Activated naive CD8-positive, alpha-beta T cell treated with anti-CD3 and anti-CD28 coated beads for 36 hours (primary cell): Measurements from ENCODE around the gene ANXA9. TPM values are rescaled to one million over a fixed set of nuclear protein-coding genes. Genes with fewer than 3 reads are reported as not detected.

Source experiments
- DNase-seq: peaks from one replicate; pipeline ENCODE4 v3.0.0; 2021
- H3K27ac Mint-ChIP-seq: one replicate; pipeline ENCODE4 v1.8.0; 2022; ENCODE audit warnings: mild to moderate bottlenecking, moderate library complexity, mixed read lengths
- H3K27me3 Mint-ChIP-seq: one replicate; pipeline ENCODE4 v1.8.0; 2022; ENCODE audit warnings: mild to moderate bottlenecking, mixed read lengths
- H3K36me3 Mint-ChIP-seq: one replicate; pipeline ENCODE4 v1.8.0; 2021; ENCODE audit warnings: mild to moderate bottlenecking, mixed read lengths
- H3K4me1 Mint-ChIP-seq: one replicate; pipeline ENCODE4 v1.8.0; 2021; ENCODE audit warnings: mixed read lengths
- H3K4me3 Mint-ChIP-seq: one replicate; pipeline ENCODE4 v1.8.0; 2022; ENCODE audit warnings: mild to moderate bottlenecking, moderate library complexity, mixed read lengths
- H3K9me3 Mint-ChIP-seq: one replicate; pipeline ENCODE4 v1.8.0; 2022; ENCODE audit warnings: mixed read lengths
- total RNA-seq, 2 experiments: library from RNA; stranded (reverse); gene quantifications; one replicate each; pipeline ENCODE4 v1.2.3, GENCODE V29; 2021

The ANXA9 gene
- total RNA-seq, 2 experiments from 2014 or later: not detected

- H3K4me3 Mint-ChIP-seq: no peak within 1 kb of the TSS
- no peaks in the 10 kb centered on the region for H3K27me3 Mint-ChIP-seq
- no peaks in the 10 kb centered on the region for H3K4me1 Mint-ChIP-seq
Observed at GRCh38 chr1:151036356-151036755, 54.3 kb downstream of the ANXA9 start, which contains the start of gene BNIPL. Gene BNIPL (plus strand): TSS chr1:151036586. CDS start chr1:151036726, 140 bp downstream.

GRCh38 chr1:151037032-151037431 lies 54.9 kb downstream of the ANXA9 start:
- H3K27me3 Mint-ChIP-seq: no peaks in the 10 kb centered on the region
- no peak overlapping the region for H3K4me3 Mint-ChIP-seq
- H3K9me3 Mint-ChIP-seq: no peaks in the 10 kb centered on the region
- DNase-seq: no peak
- peaks cover 4% of the 10 kb centered on the region for H3K36me3 Mint-ChIP-seq
- no peaks in the 10 kb centered on the region for H3K4me1 Mint-ChIP-seq
- no peak overlapping the region for H3K27ac Mint-ChIP-seq

More at GRCh38 chr1:151036356-151036755, 54.3 kb downstream of the ANXA9 start, which contains the start of gene BNIPL:
- DNase-seq: no peak
- no peak within 1 kb of the TSS for H3K27ac Mint-ChIP-seq
- no peaks in the 10 kb centered on the region for H3K9me3 Mint-ChIP-seq
- peaks cover 4% of the 10 kb centered on the region for H3K36me3 Mint-ChIP-seq

- no peak overlapping the region for H3K27ac Mint-ChIP-seq
- no peak overlapping the region for H3K4me3 Mint-ChIP-seq
- DNase-seq: no peak
- H3K9me3 Mint-ChIP-seq: no peaks in the 10 kb centered on the region
- peaks cover 6% of the 10 kb centered on the region for H3K4me1 Mint-ChIP-seq
- no peaks in the 10 kb centered on the region for H3K27me3 Mint-ChIP-seq
- H3K36me3 Mint-ChIP-seq: no peaks in the 10 kb centered on the region
Observed at GRCh38 chr1:151039521-151039920, 57.4 kb downstream of the ANXA9 start.

- no peaks in the 10 kb centered on the region for H3K9me3 Mint-ChIP-seq
- H3K27me3 Mint-ChIP-seq: no peaks in the 10 kb centered on the region
- H3K36me3 Mint-ChIP-seq: no peaks in the 10 kb centered on the region
- peaks cover 22% of the 10 kb centered on the region for H3K4me1 Mint-ChIP-seq
- H3K27ac Mint-ChIP-seq: no peak overlapping the region
- H3K4me3 Mint-ChIP-seq: no peak overlapping the region
- DNase-seq: peak; percentile 21
Observed at GRCh38 chr1:151043163-151043562, 61.1 kb downstream of the ANXA9 start.

Other genes starting within 250 kb of the ANXA9 start
- gene CTSS, start 216.5 kb upstream of the ANXA9 start, total RNA-seq: 10 to 100 TPM; 38.5 to 38.9 TPM
- 1 to 10 TPM; 2.4 to 2.6 TPM for gene CTSK, start 174.0 kb upstream of the ANXA9 start, total RNA-seq
- gene ARNT, start 105.7 kb upstream of the ANXA9 start, total RNA-seq: 10 to 100 TPM; 38.5 to 39.2 TPM
- not detected for gene CTXND2, start 95.2 kb upstream of the ANXA9 start, total RNA-seq
- 10 to 100 TPM; 40.4 to 51.1 TPM for gene SETDB1, start 55.9 kb upstream of the ANXA9 start, total RNA-seq
- 100 to 1,000 TPM; 160 to 166 TPM for gene CERS2, start 7.5 kb upstream of the ANXA9 start, total RNA-seq
- 10 to 100 TPM in 1 of 2 experiments, 1 to 10 TPM in 1; 9.4 to 11.6 TPM for gene MINDY1, start 24.6 kb downstream of the ANXA9 start, total RNA-seq
- gene PRUNE1, start 26.2 kb downstream of the ANXA9 start, total RNA-seq: 10 to 100 TPM; 13.0 to 14.4 TPM
- gene BNIPL, start 54.3 kb downstream of the ANXA9 start, total RNA-seq: under 1 TPM; 0.52 to 0.54 TPM
- 1 to 10 TPM; 1.1 to 1.2 TPM for gene C1orf56, start 65.5 kb downstream of the ANXA9 start, total RNA-seq
- gene CDC42SE1, start 77.3 kb downstream of the ANXA9 start, total RNA-seq: 100 to 1,000 TPM; 128 TPM
- 1 to 10 TPM; 4.9 to 5.0 TPM for gene MLLT11, start 78.1 kb downstream of the ANXA9 start, total RNA-seq
- 10 to 100 TPM; 17.9 to 19.1 TPM for gene GABPB2, start 88.5 kb downstream of the ANXA9 start, total RNA-seq
- 1 to 10 TPM; 1.4 to 4.1 TPM for gene SEMA6C, start 164.3 kb downstream of the ANXA9 start, total RNA-seq
- gene TNFAIP8L2, start 174.4 kb downstream of the ANXA9 start, total RNA-seq: 10 to 100 TPM; 22.2 to 22.3 TPM
- gene LYSMD1, start 183.6 kb downstream of the ANXA9 start, total RNA-seq: 1 to 10 TPM; 3.5 TPM
- gene SCNM1, start 183.9 kb downstream of the ANXA9 start, total RNA-seq: 10 to 100 TPM; 80.9 to 81.9 TPM
- gene TMOD4, start 193.7 kb downstream of the ANXA9 start, total RNA-seq: 1 to 10 TPM; 2.3 to 2.5 TPM
- 10 to 100 TPM; 66.4 to 79.1 TPM for gene VPS72, start 207.9 kb downstream of the ANXA9 start, total RNA-seq
- gene PIP5K1A, start 216.3 kb downstream of the ANXA9 start, total RNA-seq: 10 to 100 TPM; 70.0 to 72.3 TPM